ENCODE results near the gene RANBP3L. TPM values are rescaled to one million over a fixed set of nuclear protein-coding genes. Genes with fewer than 3 reads are reported as not detected.

RANBP3L gene
- total RNA-seq, 5 donors from 2014 or later (not counting 1 experiment from before 2014, with no cell fraction given), result not detected

DNA sequence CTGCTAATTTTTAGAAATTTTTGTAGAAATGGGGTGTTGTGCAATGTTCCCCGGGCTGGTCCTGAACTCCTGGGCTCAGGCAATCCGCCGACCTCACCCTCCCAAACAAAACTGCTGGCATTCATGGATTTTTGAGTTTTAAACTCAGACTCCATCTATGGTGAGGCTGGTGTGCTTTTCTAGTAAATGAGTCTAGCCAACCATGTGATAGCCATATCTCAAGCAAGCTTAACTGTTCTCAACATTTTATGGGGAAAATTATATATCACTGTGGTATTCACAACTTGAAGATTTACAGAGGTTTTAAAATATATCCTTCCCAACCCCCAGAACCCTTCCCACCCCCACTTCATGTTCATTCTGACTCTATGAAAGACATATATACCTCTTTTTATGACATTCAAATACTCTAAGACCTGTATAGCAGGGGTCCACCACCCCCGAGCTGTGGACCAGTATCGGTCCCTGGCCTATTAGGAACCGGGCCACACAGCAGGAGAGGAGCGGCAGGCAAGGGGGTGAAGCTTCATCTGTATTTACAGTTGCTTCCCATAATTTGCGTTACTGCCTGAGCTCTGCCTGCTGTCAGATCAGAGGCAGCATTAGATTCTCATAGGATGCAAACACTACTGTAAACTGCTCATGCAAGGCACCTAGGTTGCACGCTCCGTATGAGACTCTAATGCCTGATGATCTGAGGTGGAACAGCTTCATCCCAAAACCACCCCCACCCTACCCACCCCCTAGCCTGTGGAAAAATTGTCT lies 55.5 kb downstream of the RANBP3L start:
- Mint-ChIP-seq H3K36me3 (no peaks in the 10 kb centered on the region), H3K4me3 (no peak overlapping the region), H3K27me3 (peaks cover 3 to 4% of the 10 kb centered on the region in 2 donors), H3K9me3 (no peaks in the 10 kb centered on the region), H3K27ac (no peak overlapping the region), H3K4me1 (peaks cover 16 to 21% (median 20%) of the 10 kb centered on the region in 3 donors)
- no peaks in the 10 kb centered on the region for H3K9me3 ChIP-seq
- DNase-seq, result no peak
- H3K36me3 ChIP-seq (ENCODE audit: control insufficient read depth in 2 of 2, extremely low read depth in 1 of 2, insufficient read depth in 1 of 2, low read length in 1 of 2), result no peaks in the 10 kb centered on the region
- no peak overlapping the region for H3K4me3 ChIP-seq (ENCODE audit: control insufficient read depth in 1 of 2, extremely low read depth in 1 of 2, low read length in 1 of 2)
- 98% methylated on average over 4 of the region's 10 CpGs for WGBS (ENCODE audit: insufficient coverage)
- no peak for ATAC-seq (replicated peaks in 1 of 4)
- peaks cover 3 to 11% of the 10 kb centered on the region in 2 experiments for H3K4me1 ChIP-seq (ENCODE audit: control insufficient read depth in 1 of 2, extremely low read depth in 1 of 2, insufficient read depth in 2 of 2, low read length in 2 of 2)
- no peak overlapping the region for H3K27ac ChIP-seq (ENCODE audit: low read length)
- no peaks in the 10 kb centered on the region for H3K27me3 ChIP-seq (replicated peaks in 1 of 2; ENCODE audit: control insufficient read depth in 2 of 2, extremely low read depth in 1 of 2, insufficient read depth in 2 of 2, low read length in 1 of 2)
- ChIA-PET CTCF (interaction anchor here in 1 of 2 donors (0.7 to 0.8 kb wide), 2 partner anchors 10 to 735 kb away, joined by 3 read pairs; no protein-coding TSS in a partner anchor), POLR2A (interaction anchor here (0.6 to 0.7 kb wide), 2 partner anchors 18 to 91 kb away, joined by 3 read pairs; no protein-coding TSS in a partner anchor)

DNA sequence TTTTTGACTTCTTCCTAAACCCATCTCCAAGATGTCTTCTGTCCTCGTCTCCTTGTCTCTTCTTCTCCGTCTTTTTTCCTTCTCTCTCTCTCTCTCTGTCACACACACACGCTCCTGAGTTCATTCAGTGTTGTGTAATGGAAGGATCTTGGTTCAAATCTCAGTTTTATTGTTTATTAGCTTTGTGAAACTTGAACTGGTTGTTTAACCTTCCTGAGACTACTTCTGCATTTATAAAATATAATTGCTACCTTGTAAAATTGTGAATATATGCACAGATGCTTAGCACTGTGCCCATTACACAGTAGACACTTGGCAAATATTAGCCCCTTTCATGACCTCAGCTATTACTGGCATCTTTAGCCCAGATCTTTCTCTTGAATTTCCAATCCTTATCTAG lies 57.6 kb downstream of the RANBP3L start:
- H3K9me3 ChIP-seq, result no peaks in the 10 kb centered on the region
- H3K4me1 ChIP-seq (ENCODE audit: control insufficient read depth in 1 of 2, extremely low read depth in 1 of 2, insufficient read depth in 2 of 2, low read length in 2 of 2), result peaks cover 8 to 20% of the 10 kb centered on the region in 2 experiments
- peak overlapping the region; percentile 83 to 92 (median 89) for H3K4me3 Mint-ChIP-seq
- H3K36me3 ChIP-seq (ENCODE audit: control insufficient read depth in 2 of 2, extremely low read depth in 1 of 2, insufficient read depth in 1 of 2, low read length in 1 of 2), result no peaks in the 10 kb centered on the region
- ChIA-PET CTCF (interaction anchor here in 1 of 2 donors (1.5 kb wide), 1 partner anchor 16 kb away, joined by 3 read pairs; no protein-coding TSS in a partner anchor), POLR2A (interaction anchor here (0.5 to 0.7 kb wide), 2 partner anchors 386 to 1130 kb away, joined by 4 read pairs; no protein-coding TSS in a partner anchor)
- peak overlapping the region; percentile 40 to 95 for H3K27ac Mint-ChIP-seq
- H3K9me3 Mint-ChIP-seq, result no peaks in the 10 kb centered on the region
- H3K27me3 ChIP-seq (replicated peaks in 1 of 2; ENCODE audit: control insufficient read depth in 2 of 2, extremely low read depth in 1 of 2, insufficient read depth in 2 of 2, low read length in 1 of 2), result no peaks in the 10 kb centered on the region
- DNase-seq (no peak), ATAC-seq (replicated peaks in 1 of 4) (no peak)
- H3K27ac ChIP-seq (ENCODE audit: low read length), result no peak overlapping the region
- H3K27me3 Mint-ChIP-seq, result peaks cover 0 to 4% of the 10 kb centered on the region in 2 donors
- H3K4me1 Mint-ChIP-seq, result peaks cover 33 to 38% (median 36%) of the 10 kb centered on the region in 3 donors
- no CpG with 5 or more reads among the region's 3 CpGs for WGBS (ENCODE audit: insufficient coverage)
- no peak overlapping the region for H3K4me3 ChIP-seq (ENCODE audit: control insufficient read depth in 1 of 2, extremely low read depth in 1 of 2, low read length in 1 of 2)
- H3K36me3 Mint-ChIP-seq, result no peaks in the 10 kb centered on the region

DNA sequence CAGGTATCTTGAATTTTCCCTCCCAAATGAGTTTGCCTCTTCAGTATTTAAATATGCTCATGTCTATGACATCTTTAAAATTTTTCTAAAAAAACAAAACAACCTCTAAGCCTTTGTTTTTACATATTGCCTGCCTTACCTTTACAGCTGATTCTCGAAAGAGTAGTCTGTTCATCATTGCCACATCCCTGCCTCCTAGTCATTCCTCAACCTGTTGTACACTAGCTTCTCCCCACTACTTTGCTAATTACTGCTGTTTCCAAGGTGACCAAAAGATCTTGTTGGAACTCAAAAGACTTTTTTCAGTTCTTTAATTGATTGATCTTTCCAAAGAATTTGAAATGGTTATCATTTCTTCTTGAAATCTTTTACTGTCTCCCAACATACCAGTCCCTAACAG lies 58.0 kb downstream of the RANBP3L start:
- Histone ChIP-seq H3K9me3 (no peaks in the 10 kb centered on the region), H3K4me1 (ENCODE audit: control insufficient read depth in 1 of 2, extremely low read depth in 1 of 2, insufficient read depth in 2 of 2, low read length in 2 of 2) (peaks cover 8 to 20% of the 10 kb centered on the region in 2 experiments), H3K27me3 (replicated peaks in 1 of 2; ENCODE audit: control insufficient read depth in 2 of 2, extremely low read depth in 1 of 2, insufficient read depth in 2 of 2, low read length in 1 of 2) (no peaks in the 10 kb centered on the region), H3K36me3 (ENCODE audit: control insufficient read depth in 2 of 2, extremely low read depth in 1 of 2, insufficient read depth in 1 of 2, low read length in 1 of 2) (no peaks in the 10 kb centered on the region), H3K4me3 (ENCODE audit: control insufficient read depth in 1 of 2, extremely low read depth in 1 of 2, low read length in 1 of 2) (no peak overlapping the region), H3K27ac (ENCODE audit: low read length) (no peak overlapping the region)
- H3K27me3 Mint-ChIP-seq, result peaks cover 0 to 4% of the 10 kb centered on the region in 2 donors
- H3K36me3 Mint-ChIP-seq, result no peaks in the 10 kb centered on the region
- peaks cover 37 to 42% (median 39%) of the 10 kb centered on the region in 3 donors for H3K4me1 Mint-ChIP-seq
- no peak for ATAC-seq (replicated peaks in 1 of 4)
- peak overlapping the region; percentile 40 to 95 for H3K27ac Mint-ChIP-seq
- no peaks in the 10 kb centered on the region for H3K9me3 Mint-ChIP-seq
- peak overlapping the region; percentile 83 to 92 (median 89) for H3K4me3 Mint-ChIP-seq
- no peak for DNase-seq
- 83% methylated on average over 1 of the region's 1 CpG for WGBS (ENCODE audit: insufficient coverage)
- ChIA-PET CTCF (interaction anchor here in 1 of 2 donors (1.5 to 2.9 kb wide), 2 partner anchors 17 to 93 kb away, joined by 3 to 8 read pairs; no protein-coding TSS in a partner anchor), POLR2A (interaction anchor here (0.5 to 0.7 kb wide), 2 partner anchors 385 to 1130 kb away, joined by 4 read pairs; no protein-coding TSS in a partner anchor)

- peak overlapping the region; percentile 77 to 91 for H3K4me3 ChIP-seq (ENCODE audit: control insufficient read depth in 1 of 2, extremely low read depth in 1 of 2, low read length in 1 of 2)
- ATAC-seq (replicated peaks in 1 of 4), result no peak
- Mint-ChIP-seq H3K27ac (peak overlapping the region; percentile 95 to 97), H3K27me3 (peaks cover 0 to 1% of the 10 kb centered on the region in 2 donors), H3K36me3 (no peaks in the 10 kb centered on the region), H3K9me3 (no peaks in the 10 kb centered on the region), H3K4me3 (peak overlapping the region; percentile 83 to 92 (median 89)), H3K4me1 (peaks cover 43 to 46% (median 45%) of the 10 kb centered on the region in 3 donors)
- H3K9me3 ChIP-seq, result no peaks in the 10 kb centered on the region
- no peaks in the 10 kb centered on the region for H3K36me3 ChIP-seq (ENCODE audit: control insufficient read depth in 2 of 2, extremely low read depth in 1 of 2, insufficient read depth in 1 of 2, low read length in 1 of 2)
- peaks cover 8 to 20% of the 10 kb centered on the region in 2 experiments for H3K4me1 ChIP-seq (ENCODE audit: control insufficient read depth in 1 of 2, extremely low read depth in 1 of 2, insufficient read depth in 2 of 2, low read length in 2 of 2)
- CTCF ChIA-PET, result interaction anchor here (0.6 to 2.9 kb wide), 8 partner anchors 10 to 1313 kb away, joined by 3 to 8 read pairs (median 4); partner anchors contain the start of gene DNAJC21 (in 1 of the 2)
- POLR2A ChIA-PET, result interaction anchor here (0.5 to 0.9 kb wide), 6 partner anchors 9 to 1304 kb away, joined by 3 to 8 read pairs (median 6); no protein-coding TSS in a partner anchor
- 40% methylated on average over 2 of the region's 24 CpGs for WGBS (ENCODE audit: insufficient coverage)
- no peaks in the 10 kb centered on the region for H3K27me3 ChIP-seq (replicated peaks in 1 of 2; ENCODE audit: control insufficient read depth in 2 of 2, extremely low read depth in 1 of 2, insufficient read depth in 2 of 2, low read length in 1 of 2)
- H3K27ac ChIP-seq (ENCODE audit: low read length), result peak overlapping the region; percentile 97
- peak in 4 of 35 experiments; percentile 3 to 22 (median 6) for DNase-seq
These were observed 58.9 kb downstream of the RANBP3L start for GRCh38 chr5:36242534-36243485.

DNA sequence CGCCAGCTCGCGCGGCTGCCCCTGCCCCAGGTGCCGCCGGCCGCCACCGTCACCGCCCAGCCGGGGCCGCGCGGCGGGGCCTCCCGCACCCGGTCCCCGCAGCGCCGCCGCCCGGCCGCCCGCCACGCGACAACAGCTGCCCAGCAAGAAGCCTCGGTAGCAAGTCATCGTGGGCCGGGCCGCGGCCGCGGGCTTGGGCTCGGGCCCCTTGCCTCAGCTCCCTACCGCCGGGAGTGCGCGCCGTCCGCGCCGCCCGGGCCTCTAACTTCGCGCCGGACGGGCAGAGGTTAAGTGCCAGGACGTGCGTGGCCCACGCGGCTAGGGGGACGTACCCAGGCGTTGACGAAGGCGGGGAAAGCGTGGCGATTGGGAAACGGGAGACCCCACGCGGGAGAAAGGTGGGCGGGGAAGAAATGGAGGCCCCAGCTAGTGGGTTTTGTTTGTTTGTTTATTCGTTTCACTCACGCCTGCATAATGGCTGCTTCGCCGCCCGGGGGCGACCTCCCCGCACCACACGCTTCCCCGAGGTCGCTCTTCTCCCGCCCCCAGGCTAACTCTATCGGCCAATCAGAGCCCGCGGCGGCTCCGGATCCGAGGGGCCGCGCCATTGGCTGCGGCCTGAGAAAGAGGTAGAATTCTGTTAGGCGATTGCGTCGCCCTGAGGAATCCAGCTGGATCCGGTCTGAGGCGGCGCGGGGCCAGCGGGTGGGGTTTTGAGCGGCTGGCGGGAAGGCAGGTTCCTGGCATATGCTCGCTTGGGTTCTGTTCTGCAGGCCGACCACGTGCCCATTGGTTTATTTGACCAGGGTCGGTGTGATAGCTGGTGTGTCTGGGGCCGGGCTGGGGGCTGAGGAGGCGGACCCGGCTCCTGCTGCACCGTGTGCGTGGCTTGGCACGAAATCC lies 59.8 kb downstream of the RANBP3L start, which contains the start of gene NADK2:
TSS of gene NADK2 (minus strand) at position 295 of the 903 bp plus-strand sequence. CDS start at position 168, 127 bp downstream.
- Mint-ChIP-seq H3K27ac (peak within 1 kb of the TSS; percentile 95 to 97), H3K36me3 (no peaks in the 10 kb centered on the region), H3K4me1 (peaks cover 46 to 50% (median 49%) of the 10 kb centered on the region in 3 donors), H3K27me3 (no peaks in the 10 kb centered on the region), H3K4me3 (peak within 1 kb of the TSS; percentile 83 to 92 (median 89)), H3K9me3 (no peaks in the 10 kb centered on the region)
- ChIA-PET POLR2A (interaction anchor here (0.5 to 0.9 kb wide), 4 partner anchors 10 to 48 kb away, joined by 3 to 7 read pairs (median 6); no protein-coding TSS in a partner anchor), CTCF (interaction anchor here (0.6 to 2.9 kb wide), 12 partner anchors 9 to 1312 kb away, joined by 3 to 8 read pairs (median 3); partner anchors contain the start of genes DNAJC21 (in 1 of the 2), LMBRD2 (in 1 of the 2) and SKP2 (in 1 of the 2))
- peaks cover 8 to 20% of the 10 kb centered on the region in 2 experiments for H3K4me1 ChIP-seq (ENCODE audit: control insufficient read depth in 1 of 2, extremely low read depth in 1 of 2, insufficient read depth in 2 of 2, low read length in 2 of 2)
- H3K27me3 ChIP-seq (replicated peaks in 1 of 2; ENCODE audit: control insufficient read depth in 2 of 2, extremely low read depth in 1 of 2, insufficient read depth in 2 of 2, low read length in 1 of 2), result no peaks in the 10 kb centered on the region
- H3K9me3 ChIP-seq, result no peaks in the 10 kb centered on the region
- peak within 1 kb of the TSS; percentile 97 for H3K27ac ChIP-seq (ENCODE audit: low read length)
- under 1% methylated on average over 91 of the region's 100 CpGs for WGBS (ENCODE audit: insufficient coverage)
- peak; percentile 79 to 95 (median 92) for DNase-seq
- no peaks in the 10 kb centered on the region for H3K36me3 ChIP-seq (ENCODE audit: control insufficient read depth in 2 of 2, extremely low read depth in 1 of 2, insufficient read depth in 1 of 2, low read length in 1 of 2)
- ATAC-seq (replicated peaks in 1 of 4), result peak; percentile 83 to 88 (median 86)
- H3K4me3 ChIP-seq (ENCODE audit: control insufficient read depth in 1 of 2, extremely low read depth in 1 of 2, low read length in 1 of 2), result peak within 1 kb of the TSS; percentile 77 to 91

Measured in T-cell (primary cell).